Panc1 (cell line): ENCODE data around the gene CSRNP2. TPM values are rescaled to one million over a fixed set of nuclear protein-coding genes. Genes with fewer than 3 reads are reported as not detected.

Source experiments
- ATAC-seq: fragments of 200-7000 bp; cut with Tn5 transposase; 2 replicates; pipeline ENCODE4 v1.9.1; 2020; ENCODE audit warnings: mild to moderate bottlenecking, moderate library complexity
- BruUV-seq: library from RNA; stranded (reverse); fragments of 400-500 nt; replicated peaks from 2 replicates; lab custom pipeline; 2021; lab: Mats Ljungman, UMichigan
- CTCF ChIA-PET: fragments of 300-600 bp; sonication (Branson Sonifier 250); formaldehyde crosslinking; loops from one replicate; lab custom pipeline; 2022; ENCODE audit warnings: antibody characterized with exemption; lab: Charles Lee
- POLR2A ChIA-PET: fragments of 300-600 bp; sonication (Branson Sonifier 250); formaldehyde crosslinking; loops from one replicate; lab custom pipeline; 2022; ENCODE audit warnings: antibody characterized with exemption; lab: Charles Lee
- DNase-seq: peaks from one replicate; pipeline ENCODE4 v3.0.0-alpha.2; 2010; ENCODE audit warnings: low read depth, low spot score
- H3K27ac ChIP-seq: 2 replicates; pipeline ENCODE4 v1.5.1; 2011; ENCODE audit warnings: mild to moderate bottlenecking, low read length, inconsistent platforms
- H3K27me3 ChIP-seq: fragments of 200-500 bp; sonication (Bioruptor generic); 2 replicates; pipeline ENCODE4 v1.6.0; 2014; ENCODE audit warnings: low read length, inconsistent platforms; ENCODE audit not compliant: control insufficient read depth, insufficient read depth
- H3K36me3 ChIP-seq: fragments of 200-500 bp; sonication (Bioruptor generic); 2 replicates; pipeline ENCODE4 v1.5.1; 2014; ENCODE audit warnings: inconsistent platforms, mild to moderate bottlenecking, low read length, moderate library complexity; ENCODE audit not compliant: control insufficient read depth, insufficient read depth
- H3K4me1 ChIP-seq: 2 replicates; pipeline ENCODE4 v1.5.1; 2011; ENCODE audit warnings: inconsistent platforms, mild to moderate bottlenecking, low read length, moderate library complexity; ENCODE audit not compliant: control insufficient read depth, insufficient read depth
- H3K4me3 ChIP-seq, 2 experiments: 2 replicates each; pipeline ENCODE4 v1.5.1; 2011 to 2012; ENCODE audit warnings: low read depth in 2 of 2, low read length in 2 of 2, mild to moderate bottlenecking in 2 of 2, inconsistent platforms in 1 of 2, moderate library complexity in 1 of 2
- H3K9me3 ChIP-seq: fragments of 200-500 bp; sonication (Bioruptor generic); 2 replicates; pipeline ENCODE4 v1.5.1; 2014; ENCODE audit warnings: low read depth, mild to moderate bottlenecking, inconsistent platforms, low read length, moderate library complexity; ENCODE audit not compliant: control insufficient read depth, insufficient read depth
- POLR2AphosphoS5 ChIP-seq: IDR thresholded peaks from 2 replicates; pipeline ENCODE4 v1.6.1; 2012; ENCODE audit warnings: mild to moderate bottlenecking, low read depth, low read length, moderate library complexity
- SIN3A ChIP-seq: IDR thresholded peaks from 2 replicates; pipeline ENCODE4 v1.6.1; 2012; ENCODE audit warnings: low read depth, mild to moderate bottlenecking, low read length, moderate library complexity, borderline replicate concordance; ENCODE audit not compliant: insufficient read depth
- TCF7L2 ChIP-seq: IDR thresholded peaks from 2 replicates; pipeline ENCODE4 v1.6.1; 2011; ENCODE audit warnings: mild to moderate bottlenecking, low read depth, low read length, inconsistent platforms
- in situ Hi-C: cut with HindIII; loops from 2 replicates; pipeline ENCODE4 v1.10.0; 2016; ENCODE audit warnings: low sequenced_read_pairs, low pct_unique_long_range_greater_than_20kb
- intact Hi-C: fragments of 100-400 bp; cut with micrococcal nuclease; formaldehyde crosslinking; loops from one replicate; pipeline ENCODE4 v1.10.0; 2022; ENCODE audit not compliant: unreplicated experiment
- total RNA-seq: library from RNA; stranded (reverse); gene quantifications from one replicate; pipeline ENCODE4 v1.2.1, GENCODE V29; 2021; ENCODE audit not compliant: unreplicated experiment
- TF ChIP-seq, protein P1 (sequence below), 2 experiments: IDR thresholded peaks; 2 replicates each; pipeline ENCODE4 v1.6.1; 2011 to 2012; ENCODE audit warnings: low read depth in 2 of 2, control low read depth in 1 of 2, low read length in 1 of 2, mild to moderate bottlenecking in 1 of 2, moderate library complexity in 1 of 2; ENCODE audit not compliant: insufficient read depth in 1 of 2
- TF ChIP-seq, protein P2 (sequence below): fragments of 450-650 bp; IDR thresholded peaks from 2 replicates; pipeline ENCODE4 v1.5.1; 2017; ENCODE audit warnings: mild to moderate bottlenecking

Gene CSRNP2
- total RNA-seq, 1 experiment from 2014 or later, result 50.5 TPM

DNA sequence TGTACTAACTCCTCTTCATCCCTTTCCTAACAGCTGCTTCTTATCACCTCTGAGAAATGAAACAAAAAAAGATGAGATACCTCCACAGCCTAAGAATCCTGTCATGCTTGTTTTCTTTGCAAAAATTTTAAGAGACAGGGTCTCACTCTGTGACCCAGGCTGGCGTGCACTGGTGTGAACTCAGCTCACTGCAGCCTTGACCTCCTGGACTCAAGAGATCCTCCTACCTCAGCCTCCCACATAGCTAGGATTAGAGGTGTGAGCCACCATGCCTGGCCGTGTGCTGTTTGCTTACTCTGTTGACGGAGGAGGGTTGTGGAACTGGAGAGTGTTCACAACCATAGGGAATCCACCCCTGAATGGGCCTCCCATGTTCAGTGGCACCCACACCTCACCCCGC lies 16.2 kb downstream of the CSRNP2 start:
- ChIA-PET POLR2A (interaction anchor here (0.5 kb wide), 1 partner anchor 30 kb away, joined by 8 read pairs; no protein-coding TSS in a partner anchor), CTCF (no interaction called here)
- intact Hi-C loops, result no loop called here
- Histone ChIP-seq H3K36me3 (peaks cover 21% of the 10 kb centered on the region), H3K4me1 (no peaks in the 10 kb centered on the region), H3K27me3 (no peaks in the 10 kb centered on the region), H3K27ac (no peak overlapping the region), H3K4me3 (no peak overlapping the region), H3K9me3 (no peaks in the 10 kb centered on the region)
- TF ChIP-seq POLR2AphosphoS5, result no peak
- no peak for TF ChIP-seq SIN3A
- TF ChIP-seq, protein P1, sequence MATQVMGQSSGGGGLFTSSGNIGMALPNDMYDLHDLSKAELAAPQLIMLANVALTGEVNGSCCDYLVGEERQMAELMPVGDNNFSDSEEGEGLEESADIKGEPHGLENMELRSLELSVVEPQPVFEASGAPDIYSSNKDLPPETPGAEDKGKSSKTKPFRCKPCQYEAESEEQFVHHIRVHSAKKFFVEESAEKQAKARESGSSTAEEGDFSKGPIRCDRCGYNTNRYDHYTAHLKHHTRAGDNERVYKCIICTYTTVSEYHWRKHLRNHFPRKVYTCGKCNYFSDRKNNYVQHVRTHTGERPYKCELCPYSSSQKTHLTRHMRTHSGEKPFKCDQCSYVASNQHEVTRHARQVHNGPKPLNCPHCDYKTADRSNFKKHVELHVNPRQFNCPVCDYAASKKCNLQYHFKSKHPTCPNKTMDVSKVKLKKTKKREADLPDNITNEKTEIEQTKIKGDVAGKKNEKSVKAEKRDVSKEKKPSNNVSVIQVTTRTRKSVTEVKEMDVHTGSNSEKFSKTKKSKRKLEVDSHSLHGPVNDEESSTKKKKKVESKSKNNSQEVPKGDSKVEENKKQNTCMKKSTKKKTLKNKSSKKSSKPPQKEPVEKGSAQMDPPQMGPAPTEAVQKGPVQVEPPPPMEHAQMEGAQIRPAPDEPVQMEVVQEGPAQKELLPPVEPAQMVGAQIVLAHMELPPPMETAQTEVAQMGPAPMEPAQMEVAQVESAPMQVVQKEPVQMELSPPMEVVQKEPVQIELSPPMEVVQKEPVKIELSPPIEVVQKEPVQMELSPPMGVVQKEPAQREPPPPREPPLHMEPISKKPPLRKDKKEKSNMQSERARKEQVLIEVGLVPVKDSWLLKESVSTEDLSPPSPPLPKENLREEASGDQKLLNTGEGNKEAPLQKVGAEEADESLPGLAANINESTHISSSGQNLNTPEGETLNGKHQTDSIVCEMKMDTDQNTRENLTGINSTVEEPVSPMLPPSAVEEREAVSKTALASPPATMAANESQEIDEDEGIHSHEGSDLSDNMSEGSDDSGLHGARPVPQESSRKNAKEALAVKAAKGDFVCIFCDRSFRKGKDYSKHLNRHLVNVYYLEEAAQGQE (IDR thresholded peaks at IDR 0.05; ENCODE audit: insufficient read depth in 1 of 2, low read depth in 2 of 2, low read length in 1 of 2), result no peak
- TF ChIP-seq TCF7L2, result no peak
- TF ChIP-seq, protein P2, sequence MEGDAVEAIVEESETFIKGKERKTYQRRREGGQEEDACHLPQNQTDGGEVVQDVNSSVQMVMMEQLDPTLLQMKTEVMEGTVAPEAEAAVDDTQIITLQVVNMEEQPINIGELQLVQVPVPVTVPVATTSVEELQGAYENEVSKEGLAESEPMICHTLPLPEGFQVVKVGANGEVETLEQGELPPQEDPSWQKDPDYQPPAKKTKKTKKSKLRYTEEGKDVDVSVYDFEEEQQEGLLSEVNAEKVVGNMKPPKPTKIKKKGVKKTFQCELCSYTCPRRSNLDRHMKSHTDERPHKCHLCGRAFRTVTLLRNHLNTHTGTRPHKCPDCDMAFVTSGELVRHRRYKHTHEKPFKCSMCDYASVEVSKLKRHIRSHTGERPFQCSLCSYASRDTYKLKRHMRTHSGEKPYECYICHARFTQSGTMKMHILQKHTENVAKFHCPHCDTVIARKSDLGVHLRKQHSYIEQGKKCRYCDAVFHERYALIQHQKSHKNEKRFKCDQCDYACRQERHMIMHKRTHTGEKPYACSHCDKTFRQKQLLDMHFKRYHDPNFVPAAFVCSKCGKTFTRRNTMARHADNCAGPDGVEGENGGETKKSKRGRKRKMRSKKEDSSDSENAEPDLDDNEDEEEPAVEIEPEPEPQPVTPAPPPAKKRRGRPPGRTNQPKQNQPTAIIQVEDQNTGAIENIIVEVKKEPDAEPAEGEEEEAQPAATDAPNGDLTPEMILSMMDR, result no peak
- in situ Hi-C loops, result no loop called here
- ATAC-seq (no peak), DNase-seq (no peak)
- BruUV-seq, result no TSS peak

DNA sequence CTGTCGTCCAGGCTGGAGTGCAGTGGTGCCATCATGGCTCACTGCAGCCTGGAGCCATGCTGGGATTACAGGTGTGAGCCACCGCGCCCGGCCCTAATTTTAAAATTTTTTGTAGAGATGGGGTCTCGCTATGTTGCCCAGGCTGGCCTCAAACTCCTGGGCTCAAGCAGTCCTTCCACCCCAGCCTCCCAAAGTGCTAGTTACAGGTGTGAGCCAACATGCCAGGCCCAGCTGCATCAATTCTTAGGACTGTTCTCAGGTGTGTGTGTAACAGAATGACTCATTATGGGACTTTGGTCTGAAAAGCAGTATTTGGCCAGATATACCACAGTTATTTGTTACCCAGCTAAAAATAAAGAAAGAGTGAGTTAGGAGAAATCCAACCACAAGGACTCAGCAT lies 17.9 kb downstream of the CSRNP2 start:
- H3K27ac ChIP-seq, result no peak overlapping the region
- TF ChIP-seq, protein P2, result no peak
- TF ChIP-seq TCF7L2, result no peak
- no peak for DNase-seq
- BruUV-seq, result no TSS peak
- H3K27me3 ChIP-seq, result no peaks in the 10 kb centered on the region
- peaks cover 35% of the 10 kb centered on the region for H3K36me3 ChIP-seq
- no peak overlapping the region for H3K4me3 ChIP-seq
- ATAC-seq, result no peak
- H3K4me1 ChIP-seq, result no peaks in the 10 kb centered on the region
- in situ Hi-C loops, result no loop called here
- ChIA-PET CTCF (no interaction called here), POLR2A (no interaction called here)
- intact Hi-C loops, result no loop called here
- H3K9me3 ChIP-seq, result no peaks in the 10 kb centered on the region
